HEK293 (cell line): ENCODE results near the gene NAMPT.

Source experiments
- CTCF ChIA-PET: fragments of 350-600 bp; formaldehyde crosslinking; extraction: SDS; loops from one replicate; lab custom pipeline; 2021; ENCODE audit warnings: antibody characterized with exemption; lab: Yijun Ruan, JAX
- POLR2A ChIA-PET: fragments of 300-600 bp; formaldehyde crosslinking; extraction: SDS; loops from one replicate; lab custom pipeline; 2020; ENCODE audit warnings: antibody characterized with exemption, inconsistent platforms; lab: Yijun Ruan, JAX
- H3K27ac ChIP-seq: fragments of 200-500 bp; sonication (Bioruptor generic); 2 replicates; pipeline ENCODE4 v1.5.1; 2014; ENCODE audit warnings: low read depth, low read length, control low read depth, inconsistent platforms; ENCODE audit errors: extremely low read depth
- H3K36me3 ChIP-seq, 2 experiments: fragments of 200-500 bp in 1 of 2; sonication (Bioruptor generic) in 1 of 2; 1 replicate in 1 of 2; 2 replicates in 1 of 2; pipeline ENCODE4 v1.5.1; 2014 to 2017; ENCODE audit warnings: inconsistent platforms in 2 of 2, low read length in 2 of 2; ENCODE audit not compliant: control insufficient read depth in 2 of 2, insufficient read depth in 1 of 2
- H3K4me1 ChIP-seq: fragments of 200-500 bp; sonication (Bioruptor generic); 2 replicates; pipeline ENCODE4 v1.5.1; 2014; ENCODE audit warnings: mild to moderate bottlenecking, low read length, inconsistent platforms; ENCODE audit not compliant: control insufficient read depth, insufficient read depth
- H3K4me3 ChIP-seq: 2 replicates; pipeline ENCODE4 v1.5.1; 2011; ENCODE audit warnings: low read depth, mild to moderate bottlenecking, control low read depth, low read length, moderate library complexity
- H3K9me3 ChIP-seq: fragments of 200-500 bp; sonication (Bioruptor generic); 2 replicates; pipeline ENCODE4 v1.5.1; 2014; ENCODE audit warnings: low read depth, low read length, inconsistent platforms; ENCODE audit not compliant: control insufficient read depth, insufficient read depth
- BCL6B ChIP-seq: fragments of 450-650 bp; formaldehyde crosslinking; IDR thresholded peaks from 2 replicates; pipeline ENCODE4 v1.5.1; 2017; ENCODE audit warnings: missing biosample characterization, missing genetic modification characterization
- KLF1 ChIP-seq: fragments of 450-650 bp; formaldehyde crosslinking; IDR thresholded peaks from 2 replicates; pipeline ENCODE4 v1.5.1; 2016; ENCODE audit warnings: missing biosample characterization, missing genetic modification characterization
- MZF1 ChIP-seq: fragments of 450-650 bp; formaldehyde crosslinking; IDR thresholded peaks from 2 replicates; pipeline ENCODE4 v1.5.1; 2017; ENCODE audit warnings: missing biosample characterization, missing genetic modification characterization, borderline replicate concordance
- OSR2 ChIP-seq: fragments of 450-650 bp; formaldehyde crosslinking; IDR thresholded peaks from 2 replicates; pipeline ENCODE4 v1.5.1; 2016; ENCODE audit warnings: missing biosample characterization, missing genetic modification characterization
- RBAK ChIP-seq: fragments of 450-650 bp; formaldehyde crosslinking; IDR thresholded peaks from 2 replicates; pipeline ENCODE4 v1.5.1; 2016; ENCODE audit warnings: missing biosample characterization, missing genetic modification characterization
- TSHZ1 ChIP-seq: fragments of 450-650 bp; formaldehyde crosslinking; IDR thresholded peaks from 2 replicates; pipeline ENCODE4 v1.5.1; 2016; ENCODE audit warnings: missing biosample characterization, missing genetic modification characterization, borderline replicate concordance
- ZBTB1 ChIP-seq: fragments of 450-650 bp; formaldehyde crosslinking; IDR thresholded peaks from 2 replicates; pipeline ENCODE4 v1.5.1; 2016; ENCODE audit warnings: missing biosample characterization, missing genetic modification characterization
- ZNF155 ChIP-seq: fragments of 450-650 bp; formaldehyde crosslinking; IDR thresholded peaks from 2 replicates; pipeline ENCODE4 v1.5.1; 2016; ENCODE audit warnings: missing biosample characterization, missing genetic modification characterization
- ZNF266 ChIP-seq: fragments of 450-650 bp; formaldehyde crosslinking; IDR thresholded peaks from 2 replicates; pipeline ENCODE4 v1.5.1; 2016; ENCODE audit warnings: missing biosample characterization, missing genetic modification characterization, low read depth
- ZNF426 ChIP-seq: fragments of 450-650 bp; formaldehyde crosslinking; IDR thresholded peaks from 2 replicates; pipeline ENCODE4 v1.5.1; 2017; ENCODE audit warnings: missing biosample characterization, missing genetic modification characterization, mild to moderate bottlenecking, inconsistent platforms, moderate library complexity
- ZNF555 ChIP-seq: fragments of 450-650 bp; formaldehyde crosslinking; conservative IDR thresholded peaks from 2 replicates; pipeline ENCODE4 v1.5.1; 2017; ENCODE audit warnings: missing biosample characterization, mild to moderate bottlenecking, missing genetic modification characterization, inconsistent platforms
- ZNF623 ChIP-seq: fragments of 450-650 bp; formaldehyde crosslinking; IDR thresholded peaks from 2 replicates; pipeline ENCODE4 v1.5.1; 2016; ENCODE audit warnings: missing biosample characterization, missing genetic modification characterization
- ZNF658 ChIP-seq: fragments of 450-650 bp; formaldehyde crosslinking; IDR thresholded peaks from 2 replicates; pipeline ENCODE4; 2016; ENCODE audit warnings: missing biosample characterization, missing genetic modification characterization
- ZNF747 ChIP-seq: fragments of 450-650 bp; formaldehyde crosslinking; IDR thresholded peaks from 2 replicates; pipeline ENCODE4 v1.5.1; 2016; ENCODE audit warnings: missing biosample characterization, missing genetic modification characterization
- ZNF776 ChIP-seq: fragments of 450-650 bp; formaldehyde crosslinking; IDR thresholded peaks from 2 replicates; pipeline ENCODE4 v1.5.0; 2017; ENCODE audit warnings: missing biosample characterization, missing genetic modification characterization, borderline replicate concordance
- ZNF777 ChIP-seq: fragments of 450-650 bp; formaldehyde crosslinking; IDR thresholded peaks from 2 replicates; pipeline ENCODE4 v1.5.1; 2017; ENCODE audit warnings: missing biosample characterization, missing genetic modification characterization, borderline replicate concordance
- ZNF785 ChIP-seq: fragments of 450-650 bp; formaldehyde crosslinking; IDR thresholded peaks from 2 replicates; pipeline ENCODE4 v1.5.1; 2016; ENCODE audit warnings: missing biosample characterization, missing genetic modification characterization
- ZNF792 ChIP-seq: fragments of 450-650 bp; formaldehyde crosslinking; IDR thresholded peaks from 2 replicates; pipeline ENCODE4 v1.5.1; 2016; ENCODE audit warnings: missing biosample characterization, missing genetic modification characterization
- TF ChIP-seq, protein P1 (sequence below): fragments of 450-650 bp; formaldehyde crosslinking; IDR thresholded peaks from 2 replicates; pipeline ENCODE4 v1.5.1; 2016; ENCODE audit warnings: missing biosample characterization, missing genetic modification characterization
- TF ChIP-seq, protein P2 (sequence below): fragments of 450-650 bp; formaldehyde crosslinking; IDR thresholded peaks from 2 replicates; pipeline ENCODE4 v1.5.1; 2016; ENCODE audit warnings: missing biosample characterization, missing genetic modification characterization
- TF ChIP-seq, protein P3 (sequence below): fragments of 450-650 bp; formaldehyde crosslinking; IDR thresholded peaks from 2 replicates; pipeline ENCODE4 v1.5.1; 2016; ENCODE audit warnings: missing biosample characterization, missing genetic modification characterization, borderline replicate concordance
- TF ChIP-seq, protein P4 (sequence below): fragments of 450-650 bp; formaldehyde crosslinking; IDR thresholded peaks from 2 replicates; pipeline ENCODE4 v1.5.1; 2016; ENCODE audit warnings: missing biosample characterization, missing genetic modification characterization

Gene NAMPT

DNA sequence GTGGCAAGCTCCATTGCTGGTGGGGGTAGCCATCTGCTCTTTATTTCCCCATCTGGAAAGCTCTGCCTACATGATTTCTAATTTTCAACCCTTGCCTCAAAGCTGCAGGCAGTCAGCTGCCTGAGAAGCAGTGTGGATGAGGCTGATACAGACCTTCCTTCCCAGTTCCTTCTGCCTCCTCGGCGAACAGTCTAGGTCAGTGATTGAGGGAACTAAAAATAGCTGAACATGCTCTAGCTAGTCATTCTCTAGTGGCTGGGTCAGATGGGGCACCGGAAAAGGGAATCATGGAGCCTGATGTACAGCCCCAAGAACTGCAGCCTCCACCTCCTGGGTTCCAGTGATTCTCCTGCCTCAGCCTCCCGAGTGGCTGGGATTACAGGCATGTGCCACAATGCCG, 48.7 kb downstream of the NAMPT start (continued):
- TF ChIP-seq, protein P1, sequence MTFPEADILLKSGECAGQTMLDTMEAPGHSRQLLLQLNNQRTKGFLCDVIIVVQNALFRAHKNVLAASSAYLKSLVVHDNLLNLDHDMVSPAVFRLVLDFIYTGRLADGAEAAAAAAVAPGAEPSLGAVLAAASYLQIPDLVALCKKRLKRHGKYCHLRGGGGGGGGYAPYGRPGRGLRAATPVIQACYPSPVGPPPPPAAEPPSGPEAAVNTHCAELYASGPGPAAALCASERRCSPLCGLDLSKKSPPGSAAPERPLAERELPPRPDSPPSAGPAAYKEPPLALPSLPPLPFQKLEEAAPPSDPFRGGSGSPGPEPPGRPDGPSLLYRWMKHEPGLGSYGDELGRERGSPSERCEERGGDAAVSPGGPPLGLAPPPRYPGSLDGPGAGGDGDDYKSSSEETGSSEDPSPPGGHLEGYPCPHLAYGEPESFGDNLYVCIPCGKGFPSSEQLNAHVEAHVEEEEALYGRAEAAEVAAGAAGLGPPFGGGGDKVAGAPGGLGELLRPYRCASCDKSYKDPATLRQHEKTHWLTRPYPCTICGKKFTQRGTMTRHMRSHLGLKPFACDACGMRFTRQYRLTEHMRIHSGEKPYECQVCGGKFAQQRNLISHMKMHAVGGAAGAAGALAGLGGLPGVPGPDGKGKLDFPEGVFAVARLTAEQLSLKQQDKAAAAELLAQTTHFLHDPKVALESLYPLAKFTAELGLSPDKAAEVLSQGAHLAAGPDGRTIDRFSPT (tag by site-specific recombination), result no peak
- TF ChIP-seq ZNF776 (tag by site-specific recombination), result no peak
- TF ChIP-seq ZNF266 (tag by site-specific recombination), result no peak
- TF ChIP-seq ZNF555 (tag by site-specific recombination), result no peak

- Histone ChIP-seq H3K9me3 (no peaks in the 10 kb centered on the region), H3K4me1 (no peaks in the 10 kb centered on the region), H3K36me3 (no peaks in the 10 kb centered on the region), H3K4me3 (no peak overlapping the region), H3K27ac (no peak overlapping the region)
- TF ChIP-seq ZNF155 (no peak), ZNF555 (tag by site-specific recombination) (no peak), ZNF426 (tag by site-specific recombination) (no peak), KLF1 (tag by site-specific recombination) (no peak), BCL6B (no peak), OSR2 (tag by site-specific recombination) (no peak), ZNF785 (tag by site-specific recombination) (no peak), ZNF747 (tag by site-specific recombination) (no peak), RBAK (no peak), ZNF777 (tag by site-specific recombination) (no peak), ZNF658 (no peak), ZBTB1 (tag by site-specific recombination) (no peak), MZF1 (no peak), TSHZ1 (tag by site-specific recombination) (no peak), ZNF623 (tag by site-specific recombination) (no peak), ZNF792 (no peak)
- TF ChIP-seq, protein P2, sequence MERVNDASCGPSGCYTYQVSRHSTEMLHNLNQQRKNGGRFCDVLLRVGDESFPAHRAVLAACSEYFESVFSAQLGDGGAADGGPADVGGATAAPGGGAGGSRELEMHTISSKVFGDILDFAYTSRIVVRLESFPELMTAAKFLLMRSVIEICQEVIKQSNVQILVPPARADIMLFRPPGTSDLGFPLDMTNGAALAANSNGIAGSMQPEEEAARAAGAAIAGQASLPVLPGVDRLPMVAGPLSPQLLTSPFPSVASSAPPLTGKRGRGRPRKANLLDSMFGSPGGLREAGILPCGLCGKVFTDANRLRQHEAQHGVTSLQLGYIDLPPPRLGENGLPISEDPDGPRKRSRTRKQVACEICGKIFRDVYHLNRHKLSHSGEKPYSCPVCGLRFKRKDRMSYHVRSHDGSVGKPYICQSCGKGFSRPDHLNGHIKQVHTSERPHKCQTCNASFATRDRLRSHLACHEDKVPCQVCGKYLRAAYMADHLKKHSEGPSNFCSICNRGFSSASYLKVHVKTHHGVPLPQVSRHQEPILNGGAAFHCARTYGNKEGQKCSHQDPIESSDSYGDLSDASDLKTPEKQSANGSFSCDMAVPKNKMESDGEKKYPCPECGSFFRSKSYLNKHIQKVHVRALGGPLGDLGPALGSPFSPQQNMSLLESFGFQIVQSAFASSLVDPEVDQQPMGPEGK, result no peak
- TF ChIP-seq, protein P3, sequence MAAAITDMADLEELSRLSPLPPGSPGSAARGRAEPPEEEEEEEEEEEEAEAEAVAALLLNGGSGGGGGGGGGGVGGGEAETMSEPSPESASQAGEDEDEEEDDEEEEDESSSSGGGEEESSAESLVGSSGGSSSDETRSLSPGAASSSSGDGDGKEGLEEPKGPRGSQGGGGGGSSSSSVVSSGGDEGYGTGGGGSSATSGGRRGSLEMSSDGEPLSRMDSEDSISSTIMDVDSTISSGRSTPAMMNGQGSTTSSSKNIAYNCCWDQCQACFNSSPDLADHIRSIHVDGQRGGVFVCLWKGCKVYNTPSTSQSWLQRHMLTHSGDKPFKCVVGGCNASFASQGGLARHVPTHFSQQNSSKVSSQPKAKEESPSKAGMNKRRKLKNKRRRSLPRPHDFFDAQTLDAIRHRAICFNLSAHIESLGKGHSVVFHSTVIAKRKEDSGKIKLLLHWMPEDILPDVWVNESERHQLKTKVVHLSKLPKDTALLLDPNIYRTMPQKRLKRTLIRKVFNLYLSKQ, result no peak
- TF ChIP-seq, protein P4, sequence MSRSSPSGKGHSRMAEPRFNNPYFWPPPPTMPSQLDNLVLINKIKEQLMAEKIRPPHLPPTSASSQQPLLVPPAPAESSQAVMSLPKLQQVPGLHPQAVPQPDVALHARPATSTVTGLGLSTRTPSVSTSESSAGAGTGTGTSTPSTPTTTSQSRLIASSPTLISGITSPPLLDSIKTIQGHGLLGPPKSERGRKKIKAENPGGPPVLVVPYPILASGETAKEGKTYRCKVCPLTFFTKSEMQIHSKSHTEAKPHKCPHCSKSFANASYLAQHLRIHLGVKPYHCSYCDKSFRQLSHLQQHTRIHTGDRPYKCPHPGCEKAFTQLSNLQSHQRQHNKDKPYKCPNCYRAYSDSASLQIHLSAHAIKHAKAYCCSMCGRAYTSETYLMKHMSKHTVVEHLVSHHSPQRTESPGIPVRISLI, result no peak
- ChIA-PET CTCF (no interaction called here), POLR2A (no interaction called here)
These were observed 50.4 kb downstream of the NAMPT start for GRCh38 chr7:106234425-106234824.
